GM23338 (cell line): ENCODE data around the gene DIO3. TPM values are rescaled to one million over a fixed set of nuclear protein-coding genes. Genes with fewer than 3 reads are reported as not detected.

Experiments used
- ATAC-seq: fragments of 200-7000 bp; cut with Tn5 transposase; 3 replicates; pipeline ENCODE4 v1.9.1; 2020
- DNase-seq: peaks from one replicate; pipeline ENCODE4 v3.0.0-alpha.2; 2015; ENCODE audit warnings: low spot score
- H2AFZ ChIP-seq: fragments of 200-600 bp; sonication (generic); 2 replicates; pipeline ENCODE4 v1.8.0; 2016; ENCODE audit warnings: antibody characterized with exemption, mild to moderate bottlenecking, moderate library complexity
- H3F3A ChIP-seq: fragments of 200-600 bp; sonication (generic); replicated peaks from 2 replicates; pipeline ENCODE4 v1.8.0; 2017; ENCODE audit warnings: antibody characterized with exemption, mixed run types, low read depth
- H3K27ac ChIP-seq: fragments of 200-600 bp; sonication (generic); 2 replicates; pipeline ENCODE4 v1.6.1; 2016; ENCODE audit warnings: low read depth
- H3K27me3 ChIP-seq: fragments of 200-600 bp; sonication (generic); 2 replicates; pipeline ENCODE4 v1.8.0; 2016; ENCODE audit warnings: mild to moderate bottlenecking, mixed run types, moderate library complexity; ENCODE audit not compliant: insufficient read depth
- H3K36me3 ChIP-seq: fragments of 200-600 bp; sonication (generic); 2 replicates; pipeline ENCODE4 v1.8.0; 2016; ENCODE audit warnings: mild to moderate bottlenecking; ENCODE audit not compliant: insufficient read depth
- H3K4me1 ChIP-seq: fragments of 200-600 bp; sonication (generic); 2 replicates; pipeline ENCODE4 v1.8.0; 2016; ENCODE audit warnings: mild to moderate bottlenecking, moderate library complexity; ENCODE audit not compliant: insufficient read depth
- H3K4me2 ChIP-seq: fragments of 200-600 bp; sonication (generic); 2 replicates; pipeline ENCODE4 v1.7.1; 2017; ENCODE audit warnings: mixed run types
- H3K4me3 ChIP-seq: fragments of 200-600 bp; sonication (generic); 2 replicates; pipeline ENCODE4 v1.6.1; 2016; ENCODE audit warnings: mixed run types
- H3K79me2 ChIP-seq: fragments of 200-600 bp; sonication (generic); replicated peaks from 2 replicates; pipeline ENCODE4 v1.8.0; 2017; ENCODE audit warnings: mild to moderate bottlenecking; ENCODE audit not compliant: insufficient read depth
- H3K9me2 ChIP-seq: fragments of 200-600 bp; sonication (generic); 2 replicates; pipeline ENCODE4 v1.8.0; 2017; ENCODE audit not compliant: insufficient read depth
- H4K20me1 ChIP-seq: fragments of 200-600 bp; sonication (generic); replicated peaks from 2 replicates; pipeline ENCODE4 v1.8.0; 2017; ENCODE audit warnings: mild to moderate bottlenecking; ENCODE audit not compliant: insufficient read depth
- H3K27ac Mint-ChIP-seq: 2 replicates; pipeline ENCODE4 v1.8.0; 2020; ENCODE audit warnings: inconsistent platforms, mild to moderate bottlenecking, moderate library complexity, mixed read lengths
- H3K27me3 Mint-ChIP-seq: 3 replicates; pipeline ENCODE4 v1.8.0; 2022; ENCODE audit warnings: low read depth, mild to moderate bottlenecking, moderate library complexity, mixed read lengths, inconsistent platforms; ENCODE audit not compliant: insufficient read depth, poor library complexity
- H3K36me3 Mint-ChIP-seq: 3 replicates; pipeline ENCODE4 v1.8.0; 2021; ENCODE audit warnings: low read depth, mild to moderate bottlenecking, inconsistent platforms, moderate library complexity, mixed read lengths
- H3K4me1 Mint-ChIP-seq: 3 replicates; pipeline ENCODE4 v1.8.0; 2020; ENCODE audit warnings: mild to moderate bottlenecking, inconsistent platforms, mixed read lengths
- H3K4me3 Mint-ChIP-seq: 3 replicates; pipeline ENCODE4 v1.8.0; 2021; ENCODE audit warnings: moderate library complexity, mild to moderate bottlenecking, inconsistent platforms, mixed read lengths
- H3K9me3 Mint-ChIP-seq: 3 replicates; pipeline ENCODE4 v1.8.0; 2020; ENCODE audit warnings: moderate library complexity, mild to moderate bottlenecking, inconsistent platforms, mixed read lengths
- CREB1 ChIP-seq: fragments of 250-450 bp; sonication (Bioruptor Pico); IDR thresholded peaks from 2 replicates; pipeline ENCODE4 v1.5.0; 2020; ENCODE audit warnings: low read depth, mild to moderate bottlenecking, moderate library complexity
- CTCF ChIP-seq, 2 experiments: fragments of 200-600 bp in 1 of 2; sonication (generic) in 1 of 2; conservative IDR thresholded peaks; 2 replicates each; pipeline versions ENCODE4 v1.5.1 to v1.6.1; 2016 to 2017; ENCODE audit warnings: antibody characterized with exemption in 2 of 2, low read depth in 2 of 2, mild to moderate bottlenecking in 2 of 2, moderate library complexity in 1 of 2
- ETS1 ChIP-seq: IDR thresholded peaks from 2 replicates; pipeline ENCODE4 v1.6.1; 2016; ENCODE audit warnings: antibody characterized with exemption
- EZH2 ChIP-seq: fragments of 200-600 bp; sonication (generic); IDR thresholded peaks from one replicate; pipeline ENCODE4 v1.8.0; 2017; ENCODE audit warnings: antibody characterized with exemption, mild to moderate bottlenecking, low read depth; ENCODE audit not compliant: unreplicated experiment
- EZH2phosphoT487 ChIP-seq: fragments of 200-600 bp; sonication (generic); IDR thresholded peaks from one replicate; pipeline ENCODE4 v1.8.1; 2018; ENCODE audit warnings: antibody characterized with exemption; ENCODE audit not compliant: unreplicated experiment
- JUNB ChIP-seq: IDR thresholded peaks from one replicate; pipeline ENCODE4 v1.6.1; 2016; ENCODE audit warnings: antibody characterized with exemption; ENCODE audit not compliant: unreplicated experiment
- NANOG ChIP-seq: IDR thresholded peaks from 2 replicates; pipeline ENCODE4 v1.6.1; 2016; ENCODE audit warnings: antibody characterized with exemption, borderline replicate concordance
- POLR2AphosphoS5 ChIP-seq: IDR thresholded peaks from 2 replicates; pipeline ENCODE4 v1.6.1; 2016; ENCODE audit warnings: antibody characterized with exemption, low read depth
- REST ChIP-seq: IDR thresholded peaks from one replicate; pipeline ENCODE4 v1.6.1; 2018; ENCODE audit warnings: antibody characterized with exemption; ENCODE audit not compliant: unreplicated experiment
- STAT1 ChIP-seq: IDR thresholded peaks from one replicate; pipeline ENCODE4 v1.6.1; 2016; ENCODE audit warnings: antibody characterized with exemption; ENCODE audit not compliant: unreplicated experiment
- ZNF114 ChIP-seq: fragments of 250-450 bp; sonication (Bioruptor Pico); IDR thresholded peaks from 2 replicates; pipeline ENCODE4 v1.5.0; 2020; ENCODE audit warnings: mild to moderate bottlenecking, moderate library complexity
- ZNF331 ChIP-seq: fragments of 250-450 bp; sonication (Bioruptor Pico); IDR thresholded peaks from 2 replicates; pipeline ENCODE4 v1.5.0; 2020; ENCODE audit warnings: low read depth, mild to moderate bottlenecking, moderate library complexity
- ZNF462 ChIP-seq: fragments of 250-450 bp; sonication (Bioruptor Pico); IDR thresholded peaks from 2 replicates; pipeline ENCODE4 v1.5.0; 2020; ENCODE audit warnings: mild to moderate bottlenecking, moderate library complexity
- polyA plus RNA-seq: library from polyadenylated mRNA; unstranded; fragments of >200 nt; fragmentation: Nextera tagmentation; extraction: Ambion mirVana; gene quantifications from 2 replicates; pipeline ENCODE4 v1.2.1, GENCODE V29; 2016
- total RNA-seq: library from RNA; depleted of rRNA; stranded (reverse); fragments of >200 nt; shearing (Covaris generic); gene quantifications from 2 replicates; pipeline ENCODE4 v1.2.3, GENCODE V29; 2014

The DIO3 gene
- total and polyA plus RNA-seq, 2 experiments from 2014 or later: 0.10 to 0.28 TPM

- no peaks in the 10 kb centered on the region for H3K9me2 ChIP-seq
- ATAC-seq (no peak), DNase-seq (no peak)
- TF ChIP-seq EZH2 (no peak), ZNF462 (CRISPR knock-in tag) (no peak), EZH2phosphoT487 (no peak), JUNB (no peak), POLR2AphosphoS5 (no peak), NANOG (no peak), ZNF331 (CRISPR knock-in tag) (no peak), ETS1 (no peak), REST (no peak), STAT1 (no peak), CREB1 (no peak), ZNF114 (no peak), CTCF (conservative IDR thresholded peaks at IDR 0.05; ENCODE audit: low read depth in 2 of 2) (no peak)
- no peak overlapping the region for H3K27ac ChIP-seq
- no peak overlapping the region for H3K4me3 ChIP-seq
- peaks cover 14% of the 10 kb centered on the region for H3K9me3 Mint-ChIP-seq
- no peak overlapping the region for H3K4me3 Mint-ChIP-seq
- H3K27me3 ChIP-seq: no peaks in the 10 kb centered on the region
- H3K27ac Mint-ChIP-seq: no peak overlapping the region
- H2AFZ ChIP-seq: no peak overlapping the region
- H3K36me3 ChIP-seq: no peaks in the 10 kb centered on the region
- H3F3A ChIP-seq: no peaks in the 10 kb centered on the region
- no peaks in the 10 kb centered on the region; the same call in 2 of the 3 replicates for H3K4me1 Mint-ChIP-seq
- H3K79me2 ChIP-seq: no peaks in the 10 kb centered on the region
- no peaks in the 10 kb centered on the region for H4K20me1 ChIP-seq
- H3K36me3 Mint-ChIP-seq: peaks cover 6% of the 10 kb centered on the region; the same call in 2 of the 3 replicates
- no peak overlapping the region for H3K4me2 ChIP-seq
- H3K27me3 Mint-ChIP-seq: peaks cover 8% of the 10 kb centered on the region
- no peaks in the 10 kb centered on the region for H3K4me1 ChIP-seq
Observed at GRCh38 chr14:101511620-101512375, 49.5 kb upstream of the DIO3 start.
